BE2C (cell line): ENCODE results near the gene CLEC4D.
"Not testable (repeated sequence)": the region's sequence is repeated elsewhere in the genome, so short reads cannot be mapped to it uniquely, and the experiment has no call there.

Source experiments
- DNase-seq: peaks from one replicate; pipeline ENCODE4 v3.0.0-alpha.2; 2020
- H3K27me3 ChIP-seq: fragments of 250-450 bp; sonication (Bioruptor Pico); 2 replicates; pipeline ENCODE4 v1.5.1; 2020; ENCODE audit warnings: mild to moderate bottlenecking
- H3K36me3 ChIP-seq: fragments of 250-450 bp; sonication (Bioruptor Pico); 2 replicates; pipeline ENCODE4 v1.5.1; 2020; ENCODE audit warnings: mild to moderate bottlenecking
- H3K4me1 ChIP-seq: fragments of 250-450 bp; sonication (Bioruptor Pico); 2 replicates; pipeline ENCODE4 v1.5.1; 2020
- H3K4me3 ChIP-seq: 2 replicates; pipeline ENCODE4 v1.5.1; 2011; ENCODE audit warnings: low read depth, low read length
- H3K9me3 ChIP-seq: fragments of 250-450 bp; sonication (Bioruptor Pico); 2 replicates; pipeline ENCODE4 v1.5.1; 2020
- CTCF ChIP-seq: IDR thresholded peaks from 2 replicates; pipeline ENCODE4 v1.5.1; 2012; ENCODE audit warnings: mild to moderate bottlenecking, low read depth, low read length

The CLEC4D gene

GRCh38 chr12:8556531-8557097 is 43.3 kb downstream of the CLEC4D start:
- H3K4me1 ChIP-seq = no peaks in the 10 kb centered on the region
- no peak for DNase-seq
- no peak for TF ChIP-seq CTCF
- no peaks in the 10 kb centered on the region for H3K9me3 ChIP-seq
- H3K4me3 ChIP-seq = no peak overlapping the region
- H3K36me3 ChIP-seq = no peaks in the 10 kb centered on the region
- no peaks in the 10 kb centered on the region; the same call in 1 of the 2 replicates for H3K27me3 ChIP-seq

GRCh38 chr12:8559676-8560075 is 46.4 kb downstream of the CLEC4D start:
- Histone ChIP-seq H3K9me3 (no peaks in the 10 kb centered on the region), H3K4me3 (no peak overlapping the region), H3K27me3 (no peaks in the 10 kb centered on the region; the same call in 1 of the 2 replicates), H3K4me1 (no peaks in the 10 kb centered on the region), H3K36me3 (no peaks in the 10 kb centered on the region)
- no peak for DNase-seq
- no peak for TF ChIP-seq CTCF

GRCh38 chr12:8561011-8561410 is 47.7 kb downstream of the CLEC4D start:
- Histone ChIP-seq H3K4me3 (no peak overlapping the region), H3K9me3 (no peaks in the 10 kb centered on the region), H3K36me3 (no peaks in the 10 kb centered on the region), H3K4me1 (no peaks in the 10 kb centered on the region), H3K27me3 (no peaks in the 10 kb centered on the region; the same call in 1 of the 2 replicates)
- DNase-seq = no peak
- no peak for TF ChIP-seq CTCF

- TF ChIP-seq CTCF = peak; percentile 68
- Histone ChIP-seq H3K4me3 (peak overlapping the region; percentile 31), H3K9me3 (no peaks in the 10 kb centered on the region), H3K36me3 (no peaks in the 10 kb centered on the region), H3K27me3 (no peaks in the 10 kb centered on the region), H3K4me1 (no peaks in the 10 kb centered on the region)
- peak; percentile 32 for DNase-seq
Observed at GRCh38 chr12:8562310-8562709, 49.0 kb downstream of the CLEC4D start.

GRCh38 chr12:8563356-8563755 is 50.1 kb downstream of the CLEC4D start:
- Histone ChIP-seq H3K27me3 (no peaks in the 10 kb centered on the region), H3K9me3 (no peaks in the 10 kb centered on the region), H3K4me3 (no peak overlapping the region), H3K36me3 (no peaks in the 10 kb centered on the region), H3K4me1 (no peaks in the 10 kb centered on the region)
- DNase-seq = no peak
- TF ChIP-seq CTCF = no peak

GRCh38 chr12:8564656-8565055 is 51.4 kb downstream of the CLEC4D start:
- no peaks in the 10 kb centered on the region for H3K27me3 ChIP-seq
- H3K36me3 ChIP-seq = no peaks in the 10 kb centered on the region
- no peaks in the 10 kb centered on the region for H3K4me1 ChIP-seq
- H3K9me3 ChIP-seq = no peaks in the 10 kb centered on the region
- peak; percentile 7 for DNase-seq
- no peak for TF ChIP-seq CTCF
- H3K4me3 ChIP-seq = no peak overlapping the region

- DNase-seq, H3K4me3 ChIP-seq, H3K4me1 ChIP-seq, H3K27me3 ChIP-seq, H3K36me3 ChIP-seq, H3K9me3 ChIP-seq: not testable (repeated sequence)
Observed at GRCh38 chr12:8566052-8566451, 52.7 kb downstream of the CLEC4D start.
